Measurements from ENCODE around the gene ST6GALNAC3.

The ST6GALNAC3 gene

DNA sequence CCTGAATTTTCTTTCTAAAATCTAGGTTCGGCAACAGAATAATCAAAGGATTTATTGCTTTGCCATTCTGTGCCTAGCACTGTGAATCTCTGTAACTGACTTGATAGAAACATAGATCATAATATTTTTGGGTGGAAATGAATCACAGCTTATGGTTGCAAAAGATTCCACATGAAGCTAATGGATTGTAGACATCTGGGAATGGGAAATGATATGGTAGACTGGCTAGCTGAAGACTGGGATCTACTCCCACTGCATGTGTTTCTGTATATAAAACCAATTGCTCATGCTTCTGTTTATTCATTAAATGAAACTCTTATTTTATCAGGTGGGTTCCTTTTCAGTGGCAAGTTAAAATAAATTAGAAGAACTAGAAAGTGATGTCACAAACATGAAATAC, 395.6 kb downstream of the ST6GALNAC3 start:
- DNase-seq: no peak

DNA sequence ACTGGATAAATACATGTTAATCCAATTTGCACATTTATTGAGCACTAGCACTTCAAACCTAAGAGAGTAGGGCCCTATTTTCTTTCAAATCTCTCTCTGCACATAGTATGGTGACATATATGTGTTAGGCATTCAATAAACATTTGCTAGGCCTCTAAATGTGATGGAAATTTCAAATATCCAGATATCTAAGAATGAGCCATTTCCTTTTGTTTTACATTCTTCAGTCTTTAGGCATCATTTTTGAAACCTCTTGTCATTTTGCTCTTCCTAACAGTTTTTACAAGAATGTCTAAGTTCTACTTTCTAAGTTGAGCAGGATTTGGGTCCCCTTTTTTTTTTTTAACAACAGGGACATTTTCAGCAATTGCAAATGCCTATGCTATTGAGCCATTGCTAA, 397.0 kb downstream of the ST6GALNAC3 start:
- DNase-seq: no peak

DNA sequence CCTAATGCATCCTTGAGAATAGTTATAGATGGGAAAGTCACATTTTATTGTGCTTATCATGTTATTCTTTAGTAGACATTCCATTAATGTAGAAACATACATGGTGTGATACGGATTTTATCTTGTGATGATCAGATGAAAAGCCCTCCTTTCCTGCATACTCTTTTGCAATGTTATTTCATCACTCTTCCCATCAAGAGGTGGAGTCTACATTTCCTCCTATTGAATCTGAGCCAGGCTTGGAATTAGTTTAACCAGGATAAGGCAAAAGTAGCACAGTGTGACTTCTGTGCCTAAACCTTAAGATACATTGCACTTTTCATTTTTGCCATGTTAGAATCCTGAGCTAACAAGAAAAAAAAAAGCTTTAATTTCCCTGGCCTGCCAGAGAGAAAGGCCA, 399.0 kb downstream of the ST6GALNAC3 start:
- DNase-seq: no peak

GRCh38 chr1:76474922-76475321, 400.4 kb downstream of the ST6GALNAC3 start:
- DNase-seq: no peak

GRCh38 chr1:76477156-76477555, 402.6 kb downstream of the ST6GALNAC3 start:
- no peak for DNase-seq

DNA sequence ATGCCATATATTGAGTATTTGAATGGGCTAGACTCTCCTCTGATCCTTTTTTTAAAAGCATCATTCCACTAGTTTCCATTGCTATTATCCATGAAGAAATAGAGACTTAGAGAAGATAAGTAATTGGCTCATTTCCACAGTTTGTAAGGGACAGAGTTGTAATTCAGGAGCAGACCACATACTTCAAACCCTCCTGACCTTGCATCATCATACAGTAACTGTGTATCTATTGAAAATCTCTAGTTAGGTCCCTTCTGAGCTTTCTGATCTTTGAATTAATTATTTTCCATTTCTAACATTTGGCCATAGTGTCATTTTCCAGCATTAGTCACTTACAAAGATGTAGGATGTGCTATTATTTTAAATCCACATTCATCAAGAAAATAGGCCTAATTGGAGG, 406.3 kb downstream of the ST6GALNAC3 start:
- DNase-seq: no peak

DNA sequence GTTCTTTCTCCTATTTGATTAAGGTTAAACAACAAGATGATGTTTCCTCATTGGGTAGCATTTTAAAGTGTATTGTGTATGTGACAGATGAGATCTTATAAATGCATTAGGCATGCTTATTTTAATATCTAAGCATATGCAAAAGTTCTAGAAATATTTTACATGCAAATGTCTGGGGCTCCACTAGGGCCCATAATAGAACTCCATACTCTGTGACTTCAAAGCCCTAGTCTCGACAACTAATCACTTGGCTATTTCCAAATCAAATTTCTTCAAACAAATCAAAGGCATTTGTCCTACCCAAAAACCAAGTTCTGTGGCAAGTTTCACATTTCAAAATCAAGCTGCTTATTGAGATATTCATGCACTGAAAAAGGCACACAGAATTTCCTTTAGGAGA, 407.1 kb downstream of the ST6GALNAC3 start:
- DNase-seq: no peak

DNA sequence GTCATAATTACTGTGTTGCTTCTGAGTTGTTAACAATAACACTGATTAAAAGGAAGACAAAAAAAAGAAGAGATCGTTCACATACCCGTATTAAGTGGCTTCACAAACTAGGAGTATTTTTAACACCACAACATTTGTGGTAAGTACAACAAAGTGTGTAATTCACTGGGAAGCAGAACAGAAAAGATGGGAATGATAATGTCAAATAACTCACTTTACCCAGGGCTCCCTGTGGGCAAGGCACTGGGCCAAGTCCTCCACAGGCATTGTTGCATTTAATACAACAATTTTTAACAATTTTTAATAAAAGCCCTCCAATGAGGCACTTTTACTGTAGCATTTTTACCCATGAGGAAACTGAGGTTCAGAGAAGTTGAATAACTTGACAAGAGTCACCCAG, 407.7 kb downstream of the ST6GALNAC3 start:
- DNase-seq: no peak

GRCh38 chr1:76491737-76492136, 417.2 kb downstream of the ST6GALNAC3 start:
- DNase-seq: no peak

- no peak for DNase-seq
Observed at GRCh38 chr1:76492752-76493430, 418.3 kb downstream of the ST6GALNAC3 start.

- DNase-seq: peak in 1 of 2 donors; percentile 2
Observed at GRCh38 chr1:76494807-76495206, 420.3 kb downstream of the ST6GALNAC3 start.

GRCh38 chr1:76496871-76497270, 422.3 kb downstream of the ST6GALNAC3 start:
- DNase-seq: no peak

DNA sequence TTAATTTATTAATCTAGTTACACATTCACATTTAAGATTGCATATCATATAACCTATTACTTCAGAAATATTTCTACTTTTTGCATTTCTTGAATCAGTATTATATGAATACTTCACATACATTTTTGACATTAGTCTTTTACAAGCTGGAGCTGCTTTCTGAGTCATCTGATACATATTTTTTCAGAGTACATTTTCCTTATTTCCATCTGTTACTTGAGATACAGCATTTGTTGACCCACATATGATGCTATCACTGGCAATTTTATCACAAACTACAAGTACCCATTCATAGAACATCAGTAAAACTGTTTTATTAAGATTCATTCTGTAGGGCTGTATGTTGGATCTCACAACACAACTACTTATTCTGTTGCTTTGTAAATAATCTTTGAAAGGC, 425.6 kb downstream of the ST6GALNAC3 start:
- no peak for DNase-seq

- no peak for DNase-seq
Observed at GRCh38 chr1:76501136-76501535, 426.6 kb downstream of the ST6GALNAC3 start.

- no peak for DNase-seq
Observed at GRCh38 chr1:76501586-76502219, 427.2 kb downstream of the ST6GALNAC3 start.

DNA sequence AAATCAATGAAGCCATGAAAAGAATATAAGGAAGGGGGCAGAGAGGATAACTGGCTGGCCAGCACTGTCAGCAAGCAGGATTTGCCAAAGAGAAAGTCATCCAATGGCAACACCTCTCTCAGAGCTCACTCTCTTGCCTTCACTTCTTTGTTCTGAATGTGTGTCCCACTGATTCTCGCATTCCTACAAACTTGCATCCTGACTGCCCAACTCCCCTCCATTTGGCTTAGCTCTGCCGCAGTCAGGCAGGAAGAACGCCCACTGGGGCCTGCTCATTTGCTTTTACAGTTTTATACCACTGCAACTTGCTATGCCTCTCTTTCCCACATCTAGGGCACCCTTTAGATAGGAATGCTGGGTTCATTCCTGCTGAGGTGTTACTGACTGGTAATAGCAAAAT, 428.6 kb downstream of the ST6GALNAC3 start:
- DNase-seq: no peak

DNA sequence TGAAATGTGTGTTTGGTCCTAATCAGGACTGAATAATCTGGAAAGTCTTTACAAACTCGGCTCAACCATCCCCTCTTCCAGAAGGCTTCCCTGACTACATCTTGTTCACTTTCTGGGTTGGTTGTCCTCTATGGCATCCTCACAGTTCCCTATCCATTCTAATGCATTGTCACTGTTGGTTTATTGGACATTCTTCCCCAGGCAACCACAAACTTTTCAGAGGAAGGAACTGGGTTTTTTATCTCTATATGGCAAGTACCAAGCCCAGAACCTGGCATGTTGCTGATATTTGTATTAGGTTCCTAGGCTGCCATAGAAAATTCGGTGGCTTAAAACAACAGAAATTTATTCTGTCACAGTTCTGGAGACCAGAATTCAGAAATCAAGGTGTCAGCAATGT, 429.2 kb downstream of the ST6GALNAC3 start:
- no peak for DNase-seq

GRCh38 chr1:76507376-76507775, 432.8 kb downstream of the ST6GALNAC3 start:
- DNase-seq: no peak

- DNase-seq: no peak
Observed at GRCh38 chr1:76508871-76509270, 434.3 kb downstream of the ST6GALNAC3 start.

DNA sequence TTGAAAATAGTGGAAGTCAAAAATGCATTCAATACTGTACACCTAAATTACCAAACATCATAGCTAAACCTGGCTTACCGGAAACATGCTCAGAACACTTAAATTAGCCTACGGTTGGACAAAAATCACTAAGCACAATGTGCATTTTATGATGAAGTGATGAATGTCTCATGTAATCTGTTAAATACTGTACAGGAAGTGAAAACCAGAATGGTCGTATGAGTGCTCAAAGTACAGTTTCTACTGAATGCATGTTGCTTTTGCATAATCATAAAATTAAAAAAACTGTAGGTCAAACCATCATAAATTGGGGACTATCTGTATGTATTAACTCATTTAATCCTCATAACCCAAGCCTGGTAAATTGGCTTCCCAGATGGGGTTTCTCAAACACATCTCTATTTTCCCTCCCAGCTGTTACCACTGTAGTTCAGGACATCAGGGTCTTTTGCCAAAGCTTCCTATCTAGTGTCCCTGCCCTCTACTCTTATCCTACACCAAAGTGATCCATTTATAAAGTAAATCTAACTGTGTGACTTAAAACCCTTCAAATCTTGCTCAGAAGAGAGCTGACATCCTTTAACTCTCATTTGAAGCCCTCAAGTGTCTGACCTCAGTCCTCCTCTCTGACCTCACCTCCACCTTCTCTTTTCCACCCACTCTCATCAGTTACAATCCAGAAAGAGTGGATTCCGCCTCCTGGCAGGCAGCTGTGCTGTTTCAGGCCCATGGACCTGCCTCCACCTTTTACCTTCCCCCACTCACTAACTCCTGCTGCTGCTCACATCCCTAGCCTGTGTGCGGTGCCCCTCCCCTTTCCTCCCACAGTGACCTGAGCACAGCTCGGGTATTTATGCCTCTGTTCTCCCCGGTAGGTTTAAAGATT, 436.4 kb downstream of the ST6GALNAC3 start:
- peak in 1 of 2 donors; percentile 5 for DNase-seq

DNA sequence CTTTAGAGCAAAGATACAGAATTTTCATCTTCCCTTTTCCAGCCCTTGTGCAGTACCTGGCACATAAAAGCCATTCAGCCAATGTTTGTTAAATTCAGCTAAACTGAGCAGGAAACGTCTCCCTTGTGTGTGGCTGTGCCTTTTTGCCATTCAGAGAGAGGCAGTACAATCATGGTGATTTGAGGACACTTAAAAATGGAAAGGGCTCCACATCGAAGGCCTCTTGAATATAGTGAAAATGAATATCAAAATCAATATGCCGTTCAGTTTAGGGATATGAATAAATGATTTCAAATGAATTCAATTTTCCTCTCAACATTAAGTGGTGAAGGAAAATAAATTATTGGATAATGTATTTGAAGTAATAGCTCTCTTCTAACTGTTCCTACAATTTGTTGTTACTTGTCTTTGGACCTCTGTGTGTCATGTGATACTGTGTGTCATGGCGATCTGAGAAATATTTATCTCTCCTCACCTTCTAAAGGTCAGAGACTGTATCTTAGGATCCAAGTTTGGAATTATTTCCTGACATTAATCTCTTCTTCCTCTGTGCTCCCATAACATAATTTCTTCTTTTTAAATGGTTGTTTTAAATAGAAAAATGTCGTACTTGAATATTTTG, 437.1 kb downstream of the ST6GALNAC3 start:
- DNase-seq: no peak

GRCh38 chr1:76530953-76531352, 456.4 kb downstream of the ST6GALNAC3 start:
- DNase-seq: no peak

DNA sequence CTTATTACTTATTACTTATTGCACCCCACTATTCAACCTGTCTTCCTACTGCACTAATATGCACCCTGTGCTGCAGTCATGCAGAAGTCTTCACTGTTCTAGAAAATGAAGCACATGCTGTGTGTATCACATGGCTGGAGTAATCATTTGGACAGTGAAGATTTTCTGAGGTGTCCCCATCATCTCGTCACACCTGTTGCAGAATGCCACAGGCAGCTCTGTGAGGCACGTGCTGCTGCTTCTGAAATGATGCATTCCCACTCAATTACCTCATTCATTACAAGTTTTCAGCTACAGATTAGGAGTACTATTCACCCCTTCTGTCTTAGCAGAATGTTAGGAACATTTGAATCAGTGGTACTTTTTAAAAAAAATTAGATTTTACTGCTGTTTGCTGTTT, 467.1 kb downstream of the ST6GALNAC3 start:
- no peak for DNase-seq
